ENCODE results near the gene RANBP17. TPM values are rescaled to one million over a fixed set of nuclear protein-coding genes. Genes with fewer than 3 reads are reported as not detected.

RANBP17 gene
- total RNA-seq, 1 donor from 2014 or later, result 12.3 TPM

DNA sequence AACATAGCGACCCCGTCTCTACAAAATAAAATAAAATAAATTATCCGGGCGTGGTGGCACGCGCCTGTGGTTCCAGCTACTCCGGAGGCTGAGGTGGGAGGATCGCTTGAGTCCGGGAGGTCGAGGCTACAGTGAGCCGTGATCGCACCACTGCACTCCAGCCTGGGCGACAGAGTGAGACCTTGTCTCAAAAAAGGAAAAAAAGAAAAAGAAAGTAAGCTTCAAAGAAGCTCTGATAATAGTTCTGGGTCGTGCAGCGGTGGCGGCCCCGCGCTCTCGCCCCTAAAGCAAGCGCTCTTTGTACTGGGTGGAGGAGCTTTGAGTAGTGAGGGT lies 454.1 kb downstream of the RANBP17 start:
- peaks cover 47% of the 10 kb centered on the region for H3K4me1 ChIP-seq
- no peak overlapping the region for H3K27ac ChIP-seq
- no peaks in the 10 kb centered on the region for H3K9me3 ChIP-seq
- intact Hi-C loops (cut with DNase I), result no loop called here
- peaks cover 100% of the 10 kb centered on the region for H3K27me3 ChIP-seq (ENCODE audit: low read depth)
- H3K4me3 ChIP-seq, result no peak overlapping the region
- H3K36me3 ChIP-seq, result no peaks in the 10 kb centered on the region
- ATAC-seq (no peak), DNase-seq (no peak)
- TF ChIP-seq, protein P1, sequence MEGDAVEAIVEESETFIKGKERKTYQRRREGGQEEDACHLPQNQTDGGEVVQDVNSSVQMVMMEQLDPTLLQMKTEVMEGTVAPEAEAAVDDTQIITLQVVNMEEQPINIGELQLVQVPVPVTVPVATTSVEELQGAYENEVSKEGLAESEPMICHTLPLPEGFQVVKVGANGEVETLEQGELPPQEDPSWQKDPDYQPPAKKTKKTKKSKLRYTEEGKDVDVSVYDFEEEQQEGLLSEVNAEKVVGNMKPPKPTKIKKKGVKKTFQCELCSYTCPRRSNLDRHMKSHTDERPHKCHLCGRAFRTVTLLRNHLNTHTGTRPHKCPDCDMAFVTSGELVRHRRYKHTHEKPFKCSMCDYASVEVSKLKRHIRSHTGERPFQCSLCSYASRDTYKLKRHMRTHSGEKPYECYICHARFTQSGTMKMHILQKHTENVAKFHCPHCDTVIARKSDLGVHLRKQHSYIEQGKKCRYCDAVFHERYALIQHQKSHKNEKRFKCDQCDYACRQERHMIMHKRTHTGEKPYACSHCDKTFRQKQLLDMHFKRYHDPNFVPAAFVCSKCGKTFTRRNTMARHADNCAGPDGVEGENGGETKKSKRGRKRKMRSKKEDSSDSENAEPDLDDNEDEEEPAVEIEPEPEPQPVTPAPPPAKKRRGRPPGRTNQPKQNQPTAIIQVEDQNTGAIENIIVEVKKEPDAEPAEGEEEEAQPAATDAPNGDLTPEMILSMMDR (IDR thresholded peaks at IDR 0.05), result no peak

DNA sequence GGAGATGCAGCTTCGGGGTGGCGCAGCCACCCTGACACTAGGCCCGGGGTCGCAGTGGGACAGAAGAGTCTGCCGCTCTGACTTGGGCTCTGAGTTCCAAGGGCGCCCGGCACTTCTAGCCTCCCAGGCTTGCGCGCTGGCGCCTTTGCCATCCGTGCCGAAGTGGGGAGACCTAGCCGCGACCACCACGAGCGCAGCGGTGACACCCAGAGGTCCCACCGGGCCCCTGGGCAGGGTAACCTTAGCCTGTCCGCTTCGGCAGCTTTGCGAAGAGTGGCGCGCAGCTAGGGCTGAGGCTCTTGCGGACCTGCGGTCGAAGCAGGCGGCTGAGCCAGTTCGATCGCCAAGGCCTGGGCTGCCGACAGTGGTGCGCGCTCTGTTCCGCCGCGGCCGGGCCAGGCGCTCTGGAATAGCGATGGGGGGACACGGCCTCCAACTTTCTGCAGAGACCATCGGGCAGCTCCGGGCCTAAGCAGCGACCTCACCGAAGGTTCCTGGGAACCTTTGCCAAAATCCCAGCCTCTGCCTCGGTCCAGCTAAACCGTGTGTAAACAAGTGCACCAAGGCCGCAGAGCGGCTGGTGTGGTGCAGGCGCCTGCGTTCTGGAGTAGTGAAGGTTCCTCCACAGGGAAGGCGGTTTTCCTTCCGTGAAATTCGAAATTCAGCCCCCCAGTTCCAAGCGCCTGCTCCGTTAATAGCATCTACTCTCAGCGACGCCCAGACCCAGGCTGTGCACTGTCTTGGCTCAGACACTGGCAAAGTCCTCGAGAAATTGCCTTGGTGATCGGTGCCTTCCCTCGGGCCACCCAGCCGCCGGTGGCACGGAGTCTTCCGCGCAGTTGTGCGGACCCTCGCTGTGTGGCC lies 454.7 kb downstream of the RANBP17 start:
- TF ChIP-seq, protein P1 (IDR thresholded peaks at IDR 0.05), result no peak
- Histone ChIP-seq H3K4me1 (peaks cover 41% of the 10 kb centered on the region), H3K4me3 (no peak overlapping the region), H3K27ac (no peak overlapping the region), H3K9me3 (no peaks in the 10 kb centered on the region), H3K36me3 (no peaks in the 10 kb centered on the region), H3K27me3 (ENCODE audit: low read depth) (peaks cover 100% of the 10 kb centered on the region)
- intact Hi-C loops (cut with DNase I), result no loop called here
- ATAC-seq, result no peak
- no peak for DNase-seq

GRCh38 chr5:171317230-171317629 lies 455.4 kb downstream of the RANBP17 start:
- TF ChIP-seq, protein P1 (IDR thresholded peaks at IDR 0.05), result no peak
- ATAC-seq, result no peak
- Histone ChIP-seq H3K36me3 (no peaks in the 10 kb centered on the region), H3K27ac (no peak overlapping the region), H3K9me3 (no peaks in the 10 kb centered on the region), H3K4me1 (peaks cover 34% of the 10 kb centered on the region), H3K4me3 (no peak overlapping the region), H3K27me3 (ENCODE audit: low read depth) (peaks cover 97% of the 10 kb centered on the region)
- no peak for DNase-seq
- intact Hi-C loops (cut with DNase I), result no loop called here

DNA sequence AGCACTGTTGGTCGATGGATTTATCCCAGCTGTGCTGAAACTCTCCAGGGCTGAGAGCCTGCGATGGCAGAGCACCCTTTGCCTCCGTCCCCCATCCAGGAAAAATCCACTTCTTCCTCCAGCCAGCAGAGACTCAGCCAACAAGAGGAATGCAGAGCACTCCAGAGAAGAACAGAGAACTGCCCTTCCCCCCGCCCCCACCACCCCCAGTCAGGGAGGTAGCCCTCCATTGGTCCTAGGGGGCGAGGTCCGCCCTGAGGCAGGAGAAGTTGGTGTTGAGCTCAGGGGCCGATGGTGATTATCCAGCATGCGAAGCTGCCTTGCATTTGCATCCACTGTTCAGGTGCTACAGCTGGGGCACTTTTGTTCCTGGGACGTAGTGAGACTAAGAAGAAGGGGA lies 456.2 kb downstream of the RANBP17 start:
- intact Hi-C loops (cut with DNase I), result no loop called here
- Histone ChIP-seq H3K36me3 (no peaks in the 10 kb centered on the region), H3K27ac (no peak overlapping the region), H3K4me3 (no peak overlapping the region), H3K9me3 (no peaks in the 10 kb centered on the region), H3K27me3 (ENCODE audit: low read depth) (peaks cover 96% of the 10 kb centered on the region), H3K4me1 (peaks cover 26% of the 10 kb centered on the region)
- TF ChIP-seq, protein P1 (IDR thresholded peaks at IDR 0.05), result no peak
- no peak for DNase-seq
- ATAC-seq, result no peak

DNA sequence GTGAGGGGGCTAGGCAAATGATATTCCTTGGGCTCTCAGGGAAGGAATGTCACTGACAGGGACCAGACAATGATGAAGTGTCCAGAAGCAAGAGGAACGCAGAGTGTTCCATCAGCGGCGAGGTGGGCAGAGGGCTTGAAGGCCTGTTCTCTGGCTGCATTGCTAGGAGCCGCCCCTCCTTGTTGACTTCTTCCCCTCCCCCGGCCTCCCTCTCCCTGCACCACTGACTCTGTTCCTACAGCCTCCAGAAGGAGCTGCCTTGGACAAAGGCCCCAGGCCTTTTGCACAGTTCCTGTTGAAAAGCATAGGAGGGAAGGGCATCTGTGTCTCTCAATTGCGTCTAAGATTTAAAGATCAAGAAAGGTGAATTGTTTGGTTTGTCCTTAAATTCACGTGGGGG lies 459.6 kb downstream of the RANBP17 start:
- intact Hi-C loops (cut with DNase I), result no loop called here
- H3K27me3 ChIP-seq (ENCODE audit: low read depth), result peaks cover 87% of the 10 kb centered on the region
- no peak for DNase-seq

More for the DNA sequence above, 459.6 kb downstream of the RANBP17 start:
- no peak for ATAC-seq
- TF ChIP-seq, protein P1 (IDR thresholded peaks at IDR 0.05), result no peak
- H3K36me3 ChIP-seq, result no peaks in the 10 kb centered on the region
- H3K4me1 ChIP-seq, result peaks cover 7% of the 10 kb centered on the region
- no peaks in the 10 kb centered on the region for H3K9me3 ChIP-seq
- no peak overlapping the region for H3K27ac ChIP-seq
- H3K4me3 ChIP-seq, result no peak overlapping the region

All from lower lobe of right lung (tissue), 2 donors.